ENCODE results near the gene ZDHHC14.

Gene ZDHHC14

GRCh38 chr6:157469378-157469777, 88.4 kb downstream of the ZDHHC14 start:
- no peak for DNase-seq

- DNase-seq, result no peak
Measured at GRCh38 chr6:157471077-157471686, 90.2 kb downstream of the ZDHHC14 start.

- DNase-seq, result no peak
Measured at GRCh38 chr6:157471895-157472686, 91.1 kb downstream of the ZDHHC14 start.

GRCh38 chr6:157476797-157477196, 95.8 kb downstream of the ZDHHC14 start:
- no peak for DNase-seq

- DNase-seq, result no peak
Measured at GRCh38 chr6:157478926-157479325, 97.9 kb downstream of the ZDHHC14 start.

- no peak for DNase-seq
Measured at GRCh38 chr6:157479464-157480303, 98.7 kb downstream of the ZDHHC14 start.

- no peak for DNase-seq
Measured at GRCh38 chr6:157481189-157481864, 100.3 kb downstream of the ZDHHC14 start.

GRCh38 chr6:157481865-157482249, 100.9 kb downstream of the ZDHHC14 start:
- no peak for DNase-seq

- DNase-seq, result no peak
Measured at GRCh38 chr6:157483770-157484169, 102.8 kb downstream of the ZDHHC14 start.

GRCh38 chr6:157484181-157484580, 103.2 kb downstream of the ZDHHC14 start:
- no peak for DNase-seq

GRCh38 chr6:157486572-157486971, 105.6 kb downstream of the ZDHHC14 start:
- no peak for DNase-seq

GRCh38 chr6:157487110-157487773, 106.3 kb downstream of the ZDHHC14 start:
- no peak for DNase-seq

GRCh38 chr6:157488058-157488457, 107.1 kb downstream of the ZDHHC14 start:
- no peak for DNase-seq

- peak; percentile 95 for DNase-seq
Measured at GRCh38 chr6:157488716-157489118, 107.7 kb downstream of the ZDHHC14 start.

GRCh38 chr6:157490611-157491269, 109.8 kb downstream of the ZDHHC14 start:
- peak; percentile 60 for DNase-seq

GRCh38 chr6:157491571-157492232, 110.7 kb downstream of the ZDHHC14 start:
- DNase-seq, result no peak

- no peak for DNase-seq
Measured at GRCh38 chr6:157492249-157492648, 111.3 kb downstream of the ZDHHC14 start.

- no peak for DNase-seq
Measured at GRCh38 chr6:157492741-157493140, 111.8 kb downstream of the ZDHHC14 start.

GRCh38 chr6:157493173-157493572, 112.2 kb downstream of the ZDHHC14 start:
- DNase-seq, result no peak

- no peak for DNase-seq
Measured at GRCh38 chr6:157493576-157493975, 112.6 kb downstream of the ZDHHC14 start.

- no peak for DNase-seq
Measured at GRCh38 chr6:157494132-157494710, 113.2 kb downstream of the ZDHHC14 start.
